T-helper 2 cell treated with Interferon-gamma antibody and Interleukin-4, amounts not matched to agents 5 μg/mL and 100 μg/mL, for 36 hours (primary cell): Measurements from ENCODE around the gene GUCY1A1.

Source experiments
- DNase-seq: peaks from one replicate; pipeline ENCODE4 v3.0.0; 2021; ENCODE audit warnings: low spot score
- H3K27ac Mint-ChIP-seq: one replicate; pipeline ENCODE4 v1.8.0; 2021; ENCODE audit warnings: mild to moderate bottlenecking, mixed read lengths
- H3K27me3 Mint-ChIP-seq: one replicate; pipeline ENCODE4 v1.8.0; 2021; ENCODE audit warnings: low read depth, mixed read lengths
- H3K36me3 Mint-ChIP-seq: one replicate; pipeline ENCODE4 v1.8.0; 2021; ENCODE audit warnings: low read depth, mixed read lengths
- H3K4me1 Mint-ChIP-seq: one replicate; pipeline ENCODE4 v1.8.0; 2021; ENCODE audit warnings: low read depth, mixed read lengths
- H3K4me3 Mint-ChIP-seq: one replicate; pipeline ENCODE4 v1.8.0; 2022; ENCODE audit warnings: mild to moderate bottlenecking, moderate library complexity, mixed read lengths
- H3K9me3 Mint-ChIP-seq: one replicate; pipeline ENCODE4 v1.8.0; 2021; ENCODE audit warnings: mixed read lengths

Gene GUCY1A1

GRCh38 chr4:155666344-155667221 lies at the start of gene GUCY1A1:
Gene GUCY1A1 (plus strand): TSS chr4:155666848. CDS start chr4:155696868, 30,020 bp downstream.
- Mint-ChIP-seq H3K4me1 (peaks cover 1% of the 10 kb centered on the region), H3K4me3 (peak within 1 kb of the TSS; percentile 85), H3K9me3 (no peaks in the 10 kb centered on the region), H3K27me3 (peaks cover 77% of the 10 kb centered on the region), H3K27ac (no peak within 1 kb of the TSS), H3K36me3 (no peaks in the 10 kb centered on the region)
- DNase-seq: no peak

- Mint-ChIP-seq H3K4me1 (peaks cover 7% of the 10 kb centered on the region), H3K27me3 (peaks cover 18% of the 10 kb centered on the region), H3K36me3 (no peaks in the 10 kb centered on the region), H3K4me3 (no peak overlapping the region), H3K27ac (no peak overlapping the region), H3K9me3 (no peaks in the 10 kb centered on the region)
- DNase-seq: no peak
These were observed 49.4 kb upstream of the GUCY1A1 start for GRCh38 chr4:155617296-155617695.

- DNase-seq: no peak
- H3K9me3 Mint-ChIP-seq: no peaks in the 10 kb centered on the region
- H3K4me1 Mint-ChIP-seq: peaks cover 7% of the 10 kb centered on the region
- peaks cover 15% of the 10 kb centered on the region for H3K27me3 Mint-ChIP-seq
- H3K27ac Mint-ChIP-seq: no peak overlapping the region
- H3K36me3 Mint-ChIP-seq: no peaks in the 10 kb centered on the region
- H3K4me3 Mint-ChIP-seq: no peak overlapping the region
These were observed 48.3 kb upstream of the GUCY1A1 start for GRCh38 chr4:155618183-155618838.

GRCh38 chr4:155620637-155621036 lies 46.0 kb upstream of the GUCY1A1 start:
- Mint-ChIP-seq H3K9me3 (no peaks in the 10 kb centered on the region), H3K27me3 (peaks cover 6% of the 10 kb centered on the region), H3K27ac (no peak overlapping the region), H3K36me3 (no peaks in the 10 kb centered on the region), H3K4me1 (peaks cover 8% of the 10 kb centered on the region), H3K4me3 (no peak overlapping the region)
- DNase-seq: no peak

- no peak for DNase-seq
- no peaks in the 10 kb centered on the region for H3K9me3 Mint-ChIP-seq
- H3K27me3 Mint-ChIP-seq: peaks cover 2% of the 10 kb centered on the region
- no peak overlapping the region for H3K27ac Mint-ChIP-seq
- H3K4me3 Mint-ChIP-seq: no peak overlapping the region
- no peaks in the 10 kb centered on the region for H3K36me3 Mint-ChIP-seq
- H3K4me1 Mint-ChIP-seq: peaks cover 19% of the 10 kb centered on the region
These were observed 42.2 kb upstream of the GUCY1A1 start for GRCh38 chr4:155624478-155624877.

- Mint-ChIP-seq H3K9me3 (no peaks in the 10 kb centered on the region), H3K4me3 (no peak overlapping the region), H3K36me3 (no peaks in the 10 kb centered on the region), H3K4me1 (peaks cover 25% of the 10 kb centered on the region), H3K27ac (no peak overlapping the region), H3K27me3 (peaks cover 2% of the 10 kb centered on the region)
- no peak for DNase-seq
These were observed 40.1 kb upstream of the GUCY1A1 start for GRCh38 chr4:155626561-155626960.

- Mint-ChIP-seq H3K4me3 (no peak overlapping the region), H3K27ac (no peak overlapping the region), H3K36me3 (no peaks in the 10 kb centered on the region), H3K9me3 (no peaks in the 10 kb centered on the region), H3K27me3 (no peaks in the 10 kb centered on the region), H3K4me1 (peaks cover 24% of the 10 kb centered on the region)
- no peak for DNase-seq
These were observed 37.3 kb upstream of the GUCY1A1 start for GRCh38 chr4:155629183-155629825.

- no peak for DNase-seq
These were observed 36.7 kb upstream of the GUCY1A1 start for GRCh38 chr4:155629956-155630355.

GRCh38 chr4:155632310-155632840 lies 34.3 kb upstream of the GUCY1A1 start:
- Mint-ChIP-seq H3K4me3 (no peak overlapping the region), H3K9me3 (no peaks in the 10 kb centered on the region), H3K4me1 (peaks cover 27% of the 10 kb centered on the region), H3K36me3 (no peaks in the 10 kb centered on the region), H3K27me3 (peaks cover 2% of the 10 kb centered on the region), H3K27ac (no peak overlapping the region)
- DNase-seq: no peak

More at GRCh38 chr4:155629956-155630355, 36.7 kb upstream of the GUCY1A1 start:
- Mint-ChIP-seq H3K9me3 (no peaks in the 10 kb centered on the region), H3K27ac (no peak overlapping the region), H3K27me3 (no peaks in the 10 kb centered on the region), H3K4me3 (no peak overlapping the region), H3K4me1 (peaks cover 24% of the 10 kb centered on the region), H3K36me3 (no peaks in the 10 kb centered on the region)

- DNase-seq: no peak
- Mint-ChIP-seq H3K4me3 (peak overlapping the region; percentile 32), H3K9me3 (no peaks in the 10 kb centered on the region), H3K36me3 (no peaks in the 10 kb centered on the region), H3K4me1 (peaks cover 27% of the 10 kb centered on the region), H3K27ac (no peak overlapping the region), H3K27me3 (peaks cover 23% of the 10 kb centered on the region)
These were observed 28.3 kb upstream of the GUCY1A1 start for GRCh38 chr4:155638195-155638965.

GRCh38 chr4:155639704-155640523 lies 26.7 kb upstream of the GUCY1A1 start:
- H3K4me3 Mint-ChIP-seq: peak overlapping the region; percentile 46
- peak; percentile 30 for DNase-seq
- H3K9me3 Mint-ChIP-seq: no peaks in the 10 kb centered on the region
- peaks cover 27% of the 10 kb centered on the region for H3K4me1 Mint-ChIP-seq
- H3K27me3 Mint-ChIP-seq: peaks cover 29% of the 10 kb centered on the region
- H3K27ac Mint-ChIP-seq: peak overlapping the region; percentile 3
- no peaks in the 10 kb centered on the region for H3K36me3 Mint-ChIP-seq

GRCh38 chr4:155640751-155641150 lies 25.9 kb upstream of the GUCY1A1 start:
- Mint-ChIP-seq H3K36me3 (no peaks in the 10 kb centered on the region), H3K4me1 (peaks cover 26% of the 10 kb centered on the region), H3K27ac (no peak overlapping the region), H3K27me3 (peaks cover 30% of the 10 kb centered on the region), H3K9me3 (no peaks in the 10 kb centered on the region), H3K4me3 (no peak overlapping the region)
- DNase-seq: no peak

- Mint-ChIP-seq H3K4me3 (no peak overlapping the region), H3K27me3 (peaks cover 29% of the 10 kb centered on the region), H3K36me3 (no peaks in the 10 kb centered on the region), H3K27ac (no peak overlapping the region), H3K4me1 (peaks cover 24% of the 10 kb centered on the region), H3K9me3 (no peaks in the 10 kb centered on the region)
- DNase-seq: no peak
These were observed 23.6 kb upstream of the GUCY1A1 start for GRCh38 chr4:155643087-155643486.
